Ishikawa (cell line): ENCODE results near the gene C1orf198.

ENCODE experiments used
- CEBPB ChIP-seq: IDR thresholded peaks from 2 replicates; pipeline ENCODE4 v1.6.1; 2012
- CREB1 ChIP-seq: IDR thresholded peaks from 2 replicates; pipeline ENCODE4 v1.6.1; 2012; ENCODE audit warnings: low read depth
- EGR1 ChIP-seq: IDR thresholded peaks from 2 replicates; pipeline ENCODE4 v1.6.1; 2012
- EP300 ChIP-seq: IDR thresholded peaks from 2 replicates; pipeline ENCODE4 v1.6.1; 2012; ENCODE audit warnings: borderline replicate concordance
- FOXM1 ChIP-seq: IDR thresholded peaks from 2 replicates; pipeline ENCODE4 v1.6.1; 2012; ENCODE audit warnings: low read depth, borderline replicate concordance
- MAX ChIP-seq: IDR thresholded peaks from 2 replicates; pipeline ENCODE4 v1.6.1; 2012
- NFIC ChIP-seq: IDR thresholded peaks from 2 replicates; pipeline ENCODE4 v1.6.1; 2012
- RAD21 ChIP-seq: IDR thresholded peaks from 2 replicates; pipeline ENCODE4 v1.6.1; 2012; ENCODE audit warnings: low read depth
- REST ChIP-seq: IDR thresholded peaks from 2 replicates; pipeline ENCODE4 v1.6.1; 2012; ENCODE audit warnings: low read depth, mild to moderate bottlenecking
- TAF1 ChIP-seq: IDR thresholded peaks from 2 replicates; pipeline ENCODE4 v1.6.1; 2012; ENCODE audit warnings: low read depth, mild to moderate bottlenecking
- TCF12 ChIP-seq: IDR thresholded peaks from 2 replicates; pipeline ENCODE4 v1.6.1; 2012; ENCODE audit warnings: low read depth
- TEAD4 ChIP-seq: IDR thresholded peaks from 2 replicates; pipeline ENCODE4 v1.6.1; 2012
- USF1 ChIP-seq: IDR thresholded peaks from 2 replicates; pipeline ENCODE4 v1.6.1; 2012
- YY1 ChIP-seq: IDR thresholded peaks from 2 replicates; pipeline ENCODE4 v1.6.1; 2012; ENCODE audit warnings: low read depth
- ZBTB7A ChIP-seq: IDR thresholded peaks from 2 replicates; pipeline ENCODE4 v1.6.1; 2012; ENCODE audit warnings: low read depth

Gene C1orf198

GRCh38 chr1:230866171-230867070, 1.9 kb downstream of the C1orf198 start:
- TF ChIP-seq CREB1 (no peak), EP300 (no peak), ZBTB7A (no peak), TCF12 (no peak), EGR1 (no peak), TAF1 (no peak), YY1 (no peak), CEBPB (no peak), USF1 (no peak), MAX (no peak), FOXM1 (no peak), TEAD4 (no peak), NFIC (no peak)

- TF ChIP-seq USF1, result no peak
- no peak for TF ChIP-seq NFIC
- no peak for TF ChIP-seq FOXM1
- no peak for TF ChIP-seq CEBPB
- TF ChIP-seq MAX, result no peak
- TF ChIP-seq REST, result no peak
- no peak for TF ChIP-seq TAF1
- TF ChIP-seq RAD21, result no peak
- TF ChIP-seq YY1, result no peak
- no peak for TF ChIP-seq ZBTB7A
- no peak for TF ChIP-seq TCF12
- no peak for TF ChIP-seq EP300
- no peak for TF ChIP-seq TEAD4
- TF ChIP-seq EGR1, result no peak
- no peak for TF ChIP-seq CREB1
These were observed 3.1 kb downstream of the C1orf198 start for GRCh38 chr1:230865062-230865817.

GRCh38 chr1:230864441-230864840, 3.9 kb downstream of the C1orf198 start:
- no peak for TF ChIP-seq EP300
- no peak for TF ChIP-seq CREB1
- no peak for TF ChIP-seq TAF1
- no peak for TF ChIP-seq CEBPB
- no peak for TF ChIP-seq TEAD4
- no peak for TF ChIP-seq EGR1
- no peak for TF ChIP-seq NFIC
- no peak for TF ChIP-seq YY1
- TF ChIP-seq TCF12, result no peak
- no peak for TF ChIP-seq MAX
- no peak for TF ChIP-seq FOXM1
- TF ChIP-seq ZBTB7A, result no peak
- no peak for TF ChIP-seq REST
- TF ChIP-seq USF1, result no peak
- TF ChIP-seq RAD21, result no peak

- no peak for TF ChIP-seq TCF12
- peak; percentile 89 for TF ChIP-seq MAX
- TF ChIP-seq USF1, result peak; percentile 60
- TF ChIP-seq EP300, result no peak
These were observed 4.9 kb downstream of the C1orf198 start for GRCh38 chr1:230863449-230863848.
